CD4-positive, alpha-beta T cell treated with Interleukin-1 beta for 1 hour (primary cell): Measurements from ENCODE around the gene ADGRB3.
"Not testable (repeated sequence)": the region's sequence is repeated elsewhere in the genome, so short reads cannot be mapped to it uniquely, and the experiment has no call there.

Source experiments
- DNase-seq, 2 donors: peaks; one replicate each; pipeline ENCODE4 v3.0.0-alpha.2; 2020 to 2022

Gene ADGRB3

DNA sequence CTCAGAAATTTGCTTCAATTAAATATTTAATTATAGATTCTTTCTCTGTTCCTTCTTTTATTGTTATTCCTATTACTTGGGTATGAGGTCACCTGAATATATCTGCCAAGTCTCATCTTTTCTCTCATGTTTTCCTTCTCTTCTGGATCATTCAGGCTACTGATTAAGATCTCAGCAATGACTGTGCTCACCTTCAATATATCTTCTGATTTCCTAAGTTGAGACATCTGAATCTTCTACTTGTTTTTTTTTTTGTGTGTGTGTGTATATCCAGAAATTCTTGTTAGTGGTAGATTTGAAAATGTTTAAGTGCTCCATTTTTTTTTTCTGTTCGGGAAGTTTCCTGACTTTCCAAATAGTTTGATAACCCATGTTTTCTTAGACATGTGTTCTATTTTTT lies 108.0 kb downstream of the ADGRB3 start:
- no peak for DNase-seq

DNA sequence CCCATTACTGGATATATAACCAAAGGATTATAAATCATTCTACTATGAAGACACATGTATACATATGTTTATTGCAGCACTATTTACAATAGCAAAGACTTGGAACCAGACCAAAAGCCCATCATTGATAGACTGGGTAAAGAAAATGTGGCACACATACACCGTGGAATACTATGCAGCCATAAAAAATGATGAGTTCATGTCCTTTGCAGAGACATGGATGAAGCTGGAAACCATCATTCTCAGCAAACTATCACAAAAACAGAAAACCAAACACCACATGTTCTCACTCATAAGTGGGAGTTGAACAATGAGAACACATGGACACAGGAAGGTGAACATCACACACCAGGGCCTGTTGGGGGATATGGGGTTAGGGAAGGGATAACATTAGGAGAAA lies 109.3 kb downstream of the ADGRB3 start:
- DNase-seq = not testable (repeated sequence)

DNA sequence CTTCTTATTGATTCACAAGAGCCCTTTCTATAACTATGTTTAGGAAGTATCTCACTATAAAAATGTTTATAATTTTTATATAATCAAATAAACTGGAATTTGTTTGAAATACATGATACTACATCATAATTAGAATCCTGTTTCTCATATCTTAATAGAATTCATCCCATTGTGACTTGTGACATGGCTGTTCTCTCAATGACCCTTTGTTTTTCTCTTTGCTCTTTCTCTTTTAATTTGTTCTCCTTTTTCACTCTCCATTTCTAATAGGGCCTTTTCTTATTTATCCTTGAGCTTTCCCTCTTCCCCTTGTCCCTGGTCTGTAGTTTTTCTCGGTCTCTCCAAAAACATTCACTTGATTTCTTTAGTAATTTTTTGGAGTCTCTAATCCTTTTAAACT lies 111.3 kb downstream of the ADGRB3 start:
- DNase-seq = no peak

DNA sequence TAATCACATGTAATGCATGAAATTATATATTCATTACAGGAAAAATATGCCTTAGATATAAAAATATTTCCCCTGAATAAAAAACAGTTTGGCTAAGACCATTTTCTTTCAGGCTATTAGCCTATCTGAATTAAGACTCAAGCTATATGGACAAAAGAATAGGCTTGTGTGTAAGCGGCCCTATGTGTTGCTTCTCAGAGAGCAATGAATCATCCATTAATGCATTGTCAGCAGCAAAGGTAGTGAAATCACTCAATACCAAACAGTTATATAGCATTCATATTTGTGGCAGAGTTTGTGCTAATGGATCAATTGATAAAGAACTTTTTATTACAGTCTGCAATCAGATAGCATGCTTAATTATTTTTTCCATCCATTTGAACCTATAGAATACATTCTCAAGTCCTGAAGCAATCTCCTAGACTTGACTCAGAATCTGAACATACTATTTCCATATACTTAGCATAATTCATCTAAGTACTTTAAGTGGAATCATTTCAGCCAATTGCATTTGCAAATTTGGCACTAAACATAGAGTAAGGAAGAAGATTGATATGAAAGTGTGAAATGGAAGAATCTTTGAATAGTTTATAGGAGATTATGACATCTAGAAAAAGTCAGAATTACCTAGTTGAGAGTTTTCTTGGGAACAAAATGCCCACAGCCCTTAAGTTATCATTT lies 112.2 kb downstream of the ADGRB3 start:
- DNase-seq = no peak

DNA sequence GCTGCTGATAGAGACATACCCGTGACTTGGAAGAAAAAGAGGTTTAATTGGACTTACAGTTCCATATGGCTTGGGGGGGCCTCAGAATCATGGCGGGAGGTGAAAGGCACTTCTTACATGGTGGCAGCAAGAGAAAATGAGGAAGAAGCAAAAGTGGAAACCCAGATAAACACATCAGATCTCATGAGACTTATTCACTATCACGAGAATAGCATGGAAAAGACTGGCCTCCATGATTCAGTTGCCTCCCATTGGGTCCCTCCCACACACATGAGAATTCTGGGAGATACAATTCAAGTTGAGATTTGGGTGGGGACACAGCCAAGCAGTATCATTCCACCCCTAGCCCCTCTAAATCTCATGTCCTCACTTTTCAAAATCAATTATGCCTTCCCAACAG lies 112.8 kb downstream of the ADGRB3 start:
- not testable (repeated sequence) for DNase-seq

DNA sequence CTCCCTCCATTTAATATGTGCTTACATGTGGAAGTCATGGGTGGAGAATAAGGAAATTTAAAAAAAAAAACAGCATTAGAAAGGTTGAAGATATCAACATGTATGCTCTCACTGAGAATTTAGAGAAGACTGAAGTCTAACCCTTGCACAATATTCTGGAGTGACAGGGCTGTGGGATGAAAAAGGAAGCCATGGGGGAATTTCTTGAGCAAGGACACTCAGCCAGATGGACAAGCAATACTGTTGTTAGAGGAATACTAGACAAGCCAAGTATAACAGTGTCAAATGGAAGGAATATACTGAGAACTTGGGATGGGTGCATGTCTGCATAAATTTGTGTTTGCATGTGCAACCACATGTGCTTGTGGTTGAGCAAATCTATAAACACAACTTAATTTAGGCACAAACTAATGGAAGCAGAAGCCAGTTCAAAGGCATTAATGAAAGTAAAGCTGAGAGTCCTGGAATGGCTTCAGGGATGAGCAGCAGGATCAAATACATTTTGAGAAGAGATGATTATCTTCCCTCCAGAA lies 119.7 kb downstream of the ADGRB3 start:
- DNase-seq = no peak

DNA sequence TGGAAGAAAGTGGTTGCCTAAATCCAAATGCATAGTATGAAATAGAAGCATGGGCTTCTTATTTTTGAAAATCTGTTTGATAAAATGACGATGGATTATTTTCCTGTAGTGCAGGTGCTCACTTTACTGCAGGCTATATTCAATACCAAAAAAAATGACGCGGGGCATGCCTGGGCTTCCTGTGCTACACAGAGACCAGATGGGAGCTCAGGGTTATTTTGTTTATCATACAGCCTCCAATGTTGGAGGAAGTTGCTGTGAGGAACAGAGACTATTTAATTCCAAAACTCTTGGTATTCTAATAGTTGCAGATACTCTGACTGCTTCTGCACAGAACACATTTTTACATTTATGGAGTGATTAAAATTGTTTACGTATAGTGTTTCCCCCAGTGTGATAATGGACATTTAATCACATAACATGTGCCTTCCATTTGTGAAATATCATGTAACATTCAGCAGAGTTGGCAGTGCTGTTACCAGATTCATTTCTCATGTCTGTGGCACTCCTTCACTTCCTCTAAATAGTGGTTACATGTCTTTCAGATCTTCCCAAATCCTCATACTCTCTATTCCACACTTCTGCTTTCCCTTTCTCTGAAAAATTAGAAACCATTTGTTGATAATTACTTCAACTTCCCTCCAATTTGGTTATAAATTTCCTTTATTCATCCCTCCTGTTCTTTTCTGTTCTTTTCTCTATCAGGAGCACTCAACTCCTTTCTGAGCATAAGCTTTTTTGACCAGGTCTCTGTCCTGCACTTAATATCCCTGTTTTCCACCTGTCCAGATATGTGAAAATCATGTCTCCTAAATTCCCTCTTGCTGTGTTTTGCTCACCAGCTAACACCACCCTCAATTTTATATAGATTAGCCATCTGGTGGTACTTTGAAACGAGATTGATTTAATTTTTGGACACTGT lies 121.6 kb downstream of the ADGRB3 start:
- no peak for DNase-seq

DNA sequence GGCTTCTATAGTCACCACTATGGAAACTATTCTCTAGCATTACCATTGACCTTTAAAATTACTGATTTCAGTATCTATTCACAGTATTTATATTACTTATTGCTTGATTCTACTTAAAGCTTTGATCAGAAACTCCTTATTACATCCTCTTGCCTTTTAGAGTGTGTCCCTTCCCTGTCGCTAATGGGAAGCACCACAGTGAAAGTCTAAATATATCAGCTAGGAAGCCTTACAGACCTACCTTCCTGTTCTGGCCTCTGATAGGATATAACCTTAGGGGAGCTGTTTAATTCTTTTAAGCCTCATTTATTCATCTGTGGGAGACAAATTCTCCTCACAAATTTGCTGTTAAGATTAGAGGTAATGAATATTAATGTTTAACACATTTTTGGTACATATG lies 122.7 kb downstream of the ADGRB3 start:
- no peak for DNase-seq

DNA sequence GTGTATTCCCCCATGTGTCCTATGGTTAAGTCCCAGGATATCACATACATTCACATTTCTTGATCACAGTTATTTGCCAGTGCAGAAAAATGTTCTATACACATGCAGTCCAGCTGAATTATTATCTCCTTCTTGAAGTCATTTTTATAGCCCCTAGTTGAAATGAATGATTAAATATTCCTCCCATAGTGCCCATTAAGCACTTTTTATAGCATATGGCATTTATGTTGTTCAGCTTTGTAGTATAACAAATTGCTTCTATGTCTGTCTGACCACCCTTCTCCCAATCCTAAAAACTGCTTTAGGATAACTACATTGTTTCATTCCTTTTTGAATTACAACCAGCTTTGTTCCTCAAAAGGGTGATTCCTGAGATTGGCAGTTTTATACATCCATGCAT lies 123.5 kb downstream of the ADGRB3 start:
- DNase-seq = no peak

DNA sequence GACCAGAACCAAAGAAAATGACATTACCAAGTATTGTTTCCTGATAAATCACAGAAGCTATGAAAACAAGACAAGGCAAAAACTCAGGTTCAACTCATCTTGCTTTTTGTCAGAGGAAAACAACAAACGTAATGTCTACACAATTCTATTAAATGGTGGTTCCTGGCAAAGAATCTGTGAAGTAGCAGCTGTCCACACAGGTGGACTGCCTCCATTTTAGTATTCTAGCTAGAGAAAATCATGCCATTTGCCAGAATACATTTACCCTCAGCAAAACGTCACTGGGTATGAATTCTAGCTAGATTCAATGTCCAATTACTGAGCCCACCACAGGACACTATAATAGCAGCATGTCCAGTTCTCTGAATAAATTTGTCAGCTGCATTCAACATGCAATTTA lies 125.4 kb downstream of the ADGRB3 start:
- DNase-seq = no peak

DNA sequence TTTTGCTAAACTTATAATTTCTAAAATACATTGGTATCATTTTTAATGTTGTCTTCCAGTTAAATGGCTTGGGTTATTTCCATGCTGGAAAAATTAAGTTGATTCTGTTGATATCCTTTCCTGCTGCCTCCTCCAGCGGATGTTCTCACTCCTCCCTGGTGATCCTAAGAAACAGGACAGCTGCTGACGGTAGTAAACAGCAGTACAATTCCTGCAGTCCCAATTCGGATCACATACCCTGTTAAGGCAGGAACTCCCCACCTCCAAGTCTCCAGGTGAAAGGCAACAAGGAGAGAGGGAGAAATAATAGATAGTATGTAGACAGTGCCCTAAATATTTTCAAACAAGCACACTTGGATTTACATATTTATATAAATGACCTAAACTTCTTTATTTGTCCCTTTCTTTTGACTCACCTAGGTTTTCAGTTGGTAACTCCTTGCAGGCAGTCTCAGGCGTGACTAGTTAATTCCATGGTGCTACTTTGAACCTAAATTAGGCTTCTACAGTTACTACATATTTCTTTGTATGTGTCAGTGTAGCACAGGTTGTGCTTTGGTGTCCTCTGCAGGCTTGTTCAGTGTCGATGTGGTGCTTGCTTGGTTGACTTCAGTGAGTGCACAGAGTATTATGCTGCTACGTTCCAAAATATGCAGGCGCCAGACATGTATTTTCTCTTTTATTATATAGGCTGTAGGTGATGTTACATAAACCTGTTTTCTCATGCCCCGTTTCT lies 126.0 kb downstream of the ADGRB3 start:
- no peak for DNase-seq

DNA sequence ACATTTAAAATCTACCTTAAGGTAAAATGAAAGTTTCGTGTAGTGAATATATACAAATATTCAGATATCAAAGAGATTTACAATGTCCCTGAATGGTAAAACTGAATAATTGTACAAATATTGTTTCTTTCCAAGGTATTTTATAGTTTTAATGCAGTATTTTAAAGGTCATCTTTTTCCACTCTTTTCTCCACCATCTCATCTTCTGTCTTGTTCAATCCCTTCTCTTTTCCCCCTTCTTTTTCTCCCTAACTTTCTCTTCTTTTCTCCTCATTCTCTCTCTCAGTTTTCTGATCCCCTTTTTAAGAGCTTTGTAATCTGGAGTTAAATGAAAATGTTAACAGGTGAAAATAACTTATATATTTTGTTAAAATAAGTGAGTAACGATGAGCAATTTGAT lies 126.9 kb downstream of the ADGRB3 start:
- DNase-seq = no peak

DNA sequence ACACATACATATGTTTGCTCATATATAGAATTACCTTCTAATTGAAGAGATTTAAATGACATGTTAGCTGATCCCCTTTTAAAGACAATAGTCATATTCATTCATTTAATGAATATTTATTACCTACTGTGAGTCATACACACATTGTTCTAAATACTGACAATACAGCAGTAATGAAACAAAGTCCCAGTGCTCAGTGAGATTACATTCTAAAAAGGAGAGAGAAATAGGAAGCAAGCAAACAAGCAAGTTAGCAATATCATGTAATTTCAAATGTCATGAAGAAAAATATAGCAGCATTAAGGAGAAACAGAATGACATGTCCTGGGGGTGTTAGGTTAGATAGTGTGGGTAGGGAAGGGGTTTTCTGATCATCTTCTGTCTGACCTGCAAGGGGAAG lies 136.3 kb downstream of the ADGRB3 start:
- DNase-seq = no peak

DNA sequence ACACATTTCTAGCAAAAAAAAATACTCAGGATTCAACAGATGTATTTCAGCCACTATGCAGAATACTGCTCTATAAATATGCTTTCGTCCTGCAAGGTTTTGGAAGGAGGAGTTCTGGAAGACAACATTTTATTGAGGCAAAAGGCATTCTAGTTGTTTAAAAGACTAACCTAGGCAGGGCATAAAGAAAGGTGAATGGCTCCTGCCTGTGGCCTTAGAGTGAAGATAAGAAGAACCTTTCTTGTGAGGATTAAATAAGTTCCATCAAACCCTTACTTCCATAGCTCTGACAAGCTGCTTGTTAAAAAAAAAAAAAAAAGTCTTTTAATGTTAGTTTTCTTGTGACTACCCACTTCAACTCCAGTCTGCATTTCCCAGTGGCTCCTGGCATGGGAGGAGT lies 139.8 kb downstream of the ADGRB3 start:
- no peak for DNase-seq

DNA sequence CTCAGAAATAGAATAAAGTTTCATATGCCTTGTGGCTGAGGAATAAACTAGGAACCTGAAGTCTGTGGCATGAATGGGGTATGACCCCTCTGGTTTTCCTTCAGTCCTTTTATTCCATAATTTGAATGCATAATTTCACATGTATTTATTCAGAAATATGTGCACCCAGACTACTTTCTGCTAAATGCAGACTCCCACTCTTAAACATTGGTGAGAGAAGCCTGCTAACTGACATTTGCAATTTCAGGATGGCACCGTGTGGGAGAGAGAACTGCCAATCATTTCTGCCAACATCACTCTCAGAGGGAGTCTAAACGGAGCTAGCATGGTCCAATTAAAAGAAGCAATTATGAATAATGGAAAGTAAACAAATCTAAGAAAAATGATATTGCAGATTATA lies 141.3 kb downstream of the ADGRB3 start:
- DNase-seq = no peak

DNA sequence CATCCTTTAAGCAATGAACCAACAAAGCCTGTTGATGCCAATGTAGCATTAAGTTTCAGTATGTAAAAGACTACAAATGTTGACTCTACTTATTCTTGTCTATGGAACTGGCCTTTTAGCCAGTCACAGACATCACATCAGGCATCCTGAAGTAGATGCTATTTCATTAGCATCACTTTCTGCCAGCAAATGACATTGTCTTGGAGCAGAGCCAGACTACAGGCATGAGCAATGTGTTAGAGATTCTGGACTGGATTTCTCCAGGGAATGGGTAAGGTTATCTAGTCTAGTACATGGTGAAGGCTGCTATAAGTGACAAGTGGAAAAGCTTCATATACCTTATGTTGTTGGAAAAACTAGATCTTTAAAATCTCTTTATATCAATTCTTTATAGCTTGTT lies 142.9 kb downstream of the ADGRB3 start:
- no peak for DNase-seq

DNA sequence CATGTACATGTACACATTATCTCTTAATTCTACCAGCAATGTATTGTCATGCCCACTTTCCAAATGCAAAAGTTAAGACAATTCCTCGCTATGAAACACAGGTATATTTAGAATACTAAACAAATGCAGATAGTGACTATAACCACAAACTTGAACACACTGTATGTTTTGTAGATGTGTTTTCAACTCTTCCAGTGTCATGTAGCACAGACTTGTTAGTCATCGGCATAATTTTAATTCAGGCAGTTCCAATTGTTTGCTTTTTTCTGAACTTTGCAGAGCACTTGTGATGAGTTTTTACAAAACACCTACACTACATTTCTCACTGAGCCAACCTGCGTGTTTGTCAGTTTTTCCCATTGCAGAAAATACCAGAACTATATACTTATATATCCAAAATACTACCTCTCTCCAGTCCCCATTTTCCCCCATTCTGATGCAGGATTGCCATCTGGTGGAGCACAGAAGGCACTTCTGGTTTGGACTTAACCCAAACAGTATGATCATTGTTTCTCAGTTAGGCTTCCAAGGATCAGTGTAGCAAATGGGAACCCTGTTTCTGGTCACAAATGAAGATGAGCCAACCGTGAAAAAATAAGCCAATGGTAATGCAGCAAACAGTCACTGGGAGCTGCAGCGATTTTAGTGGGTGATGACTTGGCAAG lies 143.4 kb downstream of the ADGRB3 start:
- DNase-seq = no peak

DNA sequence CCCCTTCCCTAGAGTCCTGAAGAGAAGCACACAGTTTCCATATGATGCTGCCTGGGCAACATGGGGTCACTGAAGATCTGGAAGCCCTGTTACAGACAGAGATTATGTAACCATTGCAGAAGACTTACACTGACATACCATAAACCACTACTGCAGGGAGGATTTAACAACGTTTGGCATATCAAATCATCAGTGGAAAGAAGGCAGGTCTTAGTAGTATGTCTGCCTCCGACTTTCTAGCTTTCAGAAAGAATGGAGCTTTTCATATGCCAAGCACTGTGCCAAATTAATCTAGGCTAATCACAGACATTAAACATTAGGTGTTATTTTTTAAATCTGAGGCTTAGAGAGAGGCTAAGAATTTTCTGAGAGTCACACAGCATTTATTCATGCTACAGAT lies 144.3 kb downstream of the ADGRB3 start:
- DNase-seq = no peak

DNA sequence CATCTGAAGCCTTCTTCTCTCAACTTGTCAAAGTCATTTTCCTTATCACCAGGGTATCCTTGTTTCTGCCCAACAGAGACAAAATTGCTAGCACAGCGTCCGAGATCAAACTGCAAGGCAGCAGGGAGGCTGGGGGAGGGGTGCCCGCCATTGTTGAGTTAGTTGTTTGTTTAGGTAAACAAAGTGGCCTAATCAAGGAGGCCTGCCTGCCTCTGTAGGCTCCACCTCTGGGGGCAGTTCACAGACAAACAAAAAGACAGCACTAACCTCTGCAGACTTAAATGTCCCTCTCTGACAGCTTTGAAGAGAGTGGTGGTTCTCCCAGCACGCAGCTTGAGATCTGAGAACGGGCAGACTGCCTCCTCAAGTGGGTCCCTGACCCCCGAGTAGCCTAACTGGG lies 155.0 kb downstream of the ADGRB3 start:
- not testable (repeated sequence) for DNase-seq

DNA sequence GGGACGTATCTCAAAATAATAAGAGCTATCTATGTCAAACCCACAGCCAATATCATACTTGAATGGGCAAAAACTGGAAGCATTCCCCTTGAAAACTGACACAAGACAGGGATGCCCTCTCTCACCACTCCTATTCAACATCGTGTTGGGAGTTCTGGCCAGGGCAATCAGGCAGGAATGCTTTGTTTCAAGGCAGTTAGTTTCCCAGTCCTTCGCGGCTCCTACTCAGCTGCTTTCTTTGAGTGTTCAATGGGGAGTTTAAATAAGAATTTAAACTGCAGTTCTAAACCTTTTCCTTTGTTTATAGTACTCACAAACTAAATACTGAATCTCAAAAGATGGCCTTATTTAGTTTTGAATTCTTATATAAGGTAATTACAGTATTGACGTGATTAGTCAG lies 179.9 kb downstream of the ADGRB3 start:
- not testable (repeated sequence) for DNase-seq

DNA sequence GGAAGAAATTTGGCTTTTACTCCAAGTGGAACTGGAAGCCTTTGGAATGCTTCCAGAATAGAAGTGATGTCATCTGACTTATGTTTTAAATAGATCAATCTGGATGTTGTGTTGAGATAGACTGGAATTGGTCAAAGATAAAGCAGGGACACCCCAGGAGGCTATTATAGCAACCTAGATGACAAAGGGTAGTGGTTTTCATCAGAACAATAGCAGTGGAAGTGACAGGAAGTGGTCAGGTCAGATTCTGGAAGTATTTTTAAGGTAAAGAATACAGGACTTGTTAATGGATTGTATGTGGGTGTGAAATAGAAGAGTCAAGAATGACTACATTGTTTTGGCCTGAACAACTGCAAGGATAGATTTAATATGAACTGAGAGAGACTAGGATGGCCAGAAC lies 191.4 kb downstream of the ADGRB3 start:
- no peak for DNase-seq

DNA sequence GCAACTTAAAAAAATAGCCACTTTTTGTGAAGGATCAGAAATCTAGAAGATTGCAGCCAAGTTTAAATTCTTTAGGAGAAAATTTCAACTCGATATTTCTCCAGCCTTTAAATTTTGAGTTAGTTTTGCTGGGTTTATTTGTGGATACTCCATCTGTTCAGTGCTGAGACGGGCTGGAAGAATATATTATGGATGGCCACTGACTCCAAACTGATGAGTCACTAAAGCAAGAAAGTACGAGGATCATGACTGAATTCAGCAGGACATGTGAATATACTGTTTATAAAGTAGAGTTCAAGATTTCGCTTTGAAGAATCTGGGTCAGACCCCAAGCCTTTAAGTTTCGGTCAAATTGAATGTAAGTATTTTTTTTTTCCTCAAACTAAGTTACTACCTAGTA lies 199.5 kb downstream of the ADGRB3 start:
- no peak for DNase-seq

DNA sequence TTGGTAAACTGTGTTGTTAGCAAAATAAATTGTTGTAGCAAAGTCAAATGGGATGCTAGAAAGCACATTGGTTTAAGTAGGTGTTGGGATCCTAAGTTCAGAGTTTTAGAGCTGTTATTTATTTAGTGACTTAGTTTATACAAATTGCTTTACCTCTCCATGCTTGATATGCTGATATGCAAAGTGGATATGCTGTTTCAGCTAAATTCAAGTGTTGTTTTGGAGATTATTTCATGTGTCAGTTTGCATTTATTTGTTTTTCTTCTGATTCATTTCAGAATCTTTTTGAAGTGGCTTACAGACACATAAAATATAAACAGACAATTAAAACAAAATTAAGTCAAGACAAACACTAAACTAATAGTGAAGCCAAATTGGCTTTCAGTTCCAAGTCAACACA lies 203.5 kb downstream of the ADGRB3 start:
- no peak for DNase-seq
